OCI-LY7 (cell line): ENCODE data around the gene KIF6. TPM values are rescaled to one million over a fixed set of nuclear protein-coding genes. Genes with fewer than 3 reads are reported as not detected.

Experiments
- BruUV-seq: library from RNA; stranded (reverse); fragments of 400-500 nt; replicated peaks from 2 replicates; lab custom pipeline; 2021; lab: Mats Ljungman, UMichigan
- CTCF ChIA-PET: fragments of 300-600 bp; sonication (Branson Sonifier 250); formaldehyde crosslinking; loops from one replicate; lab custom pipeline; 2022; ENCODE audit warnings: antibody characterized with exemption; ENCODE audit not compliant: unreplicated experiment; lab: Charles Lee
- POLR2A ChIA-PET: fragments of 300-600 bp; sonication (Branson Sonifier 250); formaldehyde crosslinking; loops from one replicate; lab custom pipeline; 2022; ENCODE audit warnings: antibody characterized with exemption; lab: Charles Lee
- DNase-seq: peaks from one replicate; pipeline ENCODE4 v3.0.0-alpha.2; 2015; ENCODE audit warnings: low spot score
- H2AFZ ChIP-seq: fragments of 200-600 bp; sonication (generic), shearing (Covaris generic); 2 replicates; pipeline ENCODE4 v1.6.1; 2014; ENCODE audit warnings: mild to moderate bottlenecking, antibody characterized with exemption, low read length, moderate library complexity
- H3K27ac ChIP-seq: fragments of 200-600 bp; sonication (generic); 2 replicates; pipeline ENCODE4 v1.5.1; 2014; ENCODE audit warnings: mixed run types, low read depth, mild to moderate bottlenecking, moderate library complexity, low read length, inconsistent platforms; ENCODE audit not compliant: poor library complexity, severe bottlenecking
- H3K36me3 ChIP-seq: fragments of 200-600 bp; sonication (generic); 2 replicates; pipeline ENCODE4 v1.6.1; 2014; ENCODE audit warnings: mild to moderate bottlenecking, antibody characterized with exemption, low read length, moderate library complexity, mixed read lengths; ENCODE audit not compliant: insufficient read depth
- H3K4me1 ChIP-seq: fragments of 200-600 bp; sonication (generic); 2 replicates; pipeline ENCODE4 v1.5.1; 2014; ENCODE audit warnings: mild to moderate bottlenecking, low read length; ENCODE audit not compliant: insufficient read depth, poor library complexity, severe bottlenecking
- H3K4me2 ChIP-seq: fragments of 200-600 bp; sonication (generic); 2 replicates; pipeline ENCODE4 v1.6.1; 2014; ENCODE audit warnings: mild to moderate bottlenecking, low read length
- H3K4me3 ChIP-seq: fragments of 200-600 bp; sonication (generic); 2 replicates; pipeline ENCODE4 v1.5.1; 2014; ENCODE audit warnings: mild to moderate bottlenecking, low read depth, low read length; ENCODE audit not compliant: poor library complexity, severe bottlenecking
- H3K79me2 ChIP-seq: fragments of 200-600 bp; sonication (generic); 2 replicates; pipeline ENCODE4 v1.6.1; 2016; ENCODE audit warnings: low read depth, mild to moderate bottlenecking, low read length, moderate library complexity, mixed read lengths; ENCODE audit not compliant: insufficient read depth
- H3K9me2 ChIP-seq: fragments of 200-600 bp; sonication (generic); 2 replicates; pipeline ENCODE4 v1.6.1; 2016; ENCODE audit warnings: mild to moderate bottlenecking, low read length, mixed read lengths; ENCODE audit not compliant: insufficient read depth
- H3K9me3 ChIP-seq: fragments of 200-600 bp; sonication (generic); 2 replicates; pipeline ENCODE4 v1.6.1; 2014; ENCODE audit warnings: mild to moderate bottlenecking, mixed run types, low read length, mixed read lengths
- H4K20me1 ChIP-seq: fragments of 200-600 bp; sonication (generic); 2 replicates; pipeline ENCODE4 v1.6.1; 2014; ENCODE audit warnings: mild to moderate bottlenecking, antibody characterized with exemption, low read length, moderate library complexity, mixed read lengths; ENCODE audit not compliant: insufficient read depth
- CTCF ChIP-seq: fragments of 200-600 bp; sonication (generic); conservative IDR thresholded peaks from 2 replicates; pipeline ENCODE4 v1.5.1; 2014; ENCODE audit warnings: mild to moderate bottlenecking, antibody characterized with exemption, low read length, moderate library complexity, mixed read lengths
- EZH2phosphoT487 ChIP-seq: fragments of 200-600 bp; sonication (generic); IDR thresholded peaks from 2 replicates; pipeline ENCODE4 v1.6.1; 2018; ENCODE audit warnings: low read depth, borderline replicate concordance, mild to moderate bottlenecking, mixed run types, antibody characterized with exemption, low read length, moderate library complexity, mixed read lengths
- intact Hi-C: fragments of 100-400 bp; cut with micrococcal nuclease; formaldehyde crosslinking; loops from one replicate; pipeline ENCODE4 v1.10.0; 2022; ENCODE audit not compliant: unreplicated experiment
- total RNA-seq, 2 experiments: library from RNA; depleted of rRNA in 1 of 2; stranded (reverse); fragments of >200 nt in 1 of 2; shearing (Covaris generic) in 1 of 2; gene quantifications; 2 replicates each; pipeline ENCODE4 v1.2.3, GENCODE V29; 2014 to 2022

KIF6 gene
- total RNA-seq, 2 experiments from 2014 or later, result not detected

- BruUV-seq, result no TSS peak
- CTCF ChIA-PET, result no interaction called here
- Histone ChIP-seq H2AFZ (no peak overlapping the region), H3K9me2 (no peaks in the 10 kb centered on the region), H3K4me1 (no peaks in the 10 kb centered on the region), H3K9me3 (no peaks in the 10 kb centered on the region), H3K36me3 (no peaks in the 10 kb centered on the region), H4K20me1 (no peaks in the 10 kb centered on the region), H3K79me2 (no peaks in the 10 kb centered on the region), H3K27ac (no peak overlapping the region), H3K4me2 (no peak overlapping the region), H3K4me3 (no peak overlapping the region)
- POLR2A ChIA-PET, result no interaction called here
- no peak for TF ChIP-seq CTCF
- TF ChIP-seq EZH2phosphoT487, result no peak
- intact Hi-C loops, result no loop called here
- DNase-seq, result no peak
Measured at GRCh38 chr6:39574991-39575390, 150.2 kb downstream of the KIF6 start.

GRCh38 chr6:39573541-39573940, 151.7 kb downstream of the KIF6 start:
- Histone ChIP-seq H3K4me1 (no peaks in the 10 kb centered on the region), H3K9me3 (no peaks in the 10 kb centered on the region), H4K20me1 (no peaks in the 10 kb centered on the region), H3K4me3 (no peak overlapping the region), H3K79me2 (no peaks in the 10 kb centered on the region), H3K4me2 (no peak overlapping the region), H3K36me3 (no peaks in the 10 kb centered on the region), H3K27ac (no peak overlapping the region), H2AFZ (no peak overlapping the region), H3K9me2 (no peaks in the 10 kb centered on the region)
- ChIA-PET CTCF (no interaction called here), POLR2A (no interaction called here)
- TF ChIP-seq CTCF, result no peak
- TF ChIP-seq EZH2phosphoT487, result no peak
- intact Hi-C loops, result no loop called here
- no TSS peak for BruUV-seq
- no peak for DNase-seq

GRCh38 chr6:39572661-39573340, 152.4 kb downstream of the KIF6 start:
- POLR2A ChIA-PET, result no interaction called here
- no peaks in the 10 kb centered on the region for H3K9me3 ChIP-seq
- no peaks in the 10 kb centered on the region for H4K20me1 ChIP-seq
- no peak overlapping the region for H3K4me2 ChIP-seq
- no peak overlapping the region for H2AFZ ChIP-seq
- no TSS peak for BruUV-seq
- H3K9me2 ChIP-seq, result no peaks in the 10 kb centered on the region
- TF ChIP-seq EZH2phosphoT487, result no peak
- TF ChIP-seq CTCF, result no peak
- no peak overlapping the region for H3K27ac ChIP-seq
- CTCF ChIA-PET, result no interaction called here
- no peak overlapping the region for H3K4me3 ChIP-seq
- H3K79me2 ChIP-seq, result no peaks in the 10 kb centered on the region
- intact Hi-C loops, result no loop called here
- no peaks in the 10 kb centered on the region for H3K36me3 ChIP-seq
- no peaks in the 10 kb centered on the region for H3K4me1 ChIP-seq
- DNase-seq, result no peak
